Aorta (tissue), 5 donors: ENCODE results near the gene FRYL. TPM values are rescaled to one million over a fixed set of nuclear protein-coding genes. Genes with fewer than 3 reads are reported as not detected.
"Not testable (repeated sequence)": the region's sequence is repeated elsewhere in the genome, so short reads cannot be mapped to it uniquely, and the experiment has no call there.

Source experiments
- ATAC-seq: fragments of 200-7000 bp; cut with Tn5 transposase; one replicate; pipeline ENCODE4 v1.9.1; 2022; ENCODE audit warnings: moderate library complexity; ENCODE audit not compliant: low FRiP score
- DNase-seq, 2 donors: peaks; one replicate each; pipeline ENCODE4 v3.0.0-alpha.2; 2020
- H3K27ac ChIP-seq, 2 donors: one replicate each; pipeline ENCODE4 v1.5.1; 2013; ENCODE audit warnings: low read length in 2 of 2, mild to moderate bottlenecking in 2 of 2, moderate library complexity in 2 of 2, control low read depth in 1 of 2, inconsistent platforms in 1 of 2, low read depth in 1 of 2
- H3K27me3 ChIP-seq, 2 donors: one replicate each; pipeline ENCODE4 v1.6.1; 2013; ENCODE audit warnings: control low read depth in 1 of 2, low read length in 1 of 2, mild to moderate bottlenecking in 1 of 2, moderate library complexity in 1 of 2; ENCODE audit not compliant: insufficient read depth in 2 of 2, control insufficient read depth in 1 of 2
- H3K36me3 ChIP-seq, 2 donors: one replicate each; pipeline ENCODE4 v1.6.1; 2013; ENCODE audit warnings: control low read depth in 1 of 2, low read length in 1 of 2, mild to moderate bottlenecking in 1 of 2; ENCODE audit not compliant: insufficient read depth in 2 of 2, control insufficient read depth in 1 of 2
- H3K4me1 ChIP-seq, 2 donors: one replicate each; pipeline ENCODE4 v1.6.1; 2013; ENCODE audit warnings: low read length in 2 of 2, control low read depth in 1 of 2, mild to moderate bottlenecking in 1 of 2, moderate library complexity in 1 of 2; ENCODE audit not compliant: insufficient read depth in 2 of 2, control insufficient read depth in 1 of 2
- H3K4me3 ChIP-seq, 2 donors: one replicate each; pipeline ENCODE4 v1.5.1; 2013; ENCODE audit warnings: low read length in 2 of 2, control low read depth in 1 of 2, mild to moderate bottlenecking in 1 of 2
- H3K9me3 ChIP-seq: one replicate; pipeline ENCODE4 v1.6.1; 2013; ENCODE audit warnings: mild to moderate bottlenecking, low read length; ENCODE audit not compliant: control insufficient read depth
- WGBS, 2 donors: extraction: QIAGEN DNeasy Blood & Tissue Kit; methylation state at CpG; one replicate each; pipeline ENCODE4 v1.1.7; 2013; 5-methylcytosine and 5-hydroxymethylcytosine counted together
- intact Hi-C, 2 donors: fragments of 100-400 bp; cut with DNase I; formaldehyde crosslinking; loops; one replicate each; pipeline versions ENCODE4 v1.14.2 to v1.15.0; 2022
- polyA plus RNA-seq, 2 donors: library from polyadenylated mRNA; stranded (reverse); fragments of 200-250 nt; gene quantifications; one replicate each; pipeline ENCODE4 v1.2.3, GENCODE V29; 2013
- total RNA-seq, 2 donors: library from RNA; stranded (reverse); fragmentation: NEBNext Ultra II Directional; extraction: Animal tissue kit (Norgen Biotek cat#: 25700); gene quantifications; one replicate each; pipeline ENCODE4 v1.2.1, GENCODE V29; 2021
- donor health status: healthy with polysubstance abuse.
- donor health status: Bipolar disorder and iron deficiency.
- donor health status: DM: no; HTN: no; CAD: no.
- donor health status: DM: no; HTN: no; CAD: no.
- donor health status: DM: yes; HTN: yes; CAD: no.

FRYL gene
- total and polyA plus RNA-seq, 4 donors, result 12.8 to 141 (median 85.7) TPM

DNA sequence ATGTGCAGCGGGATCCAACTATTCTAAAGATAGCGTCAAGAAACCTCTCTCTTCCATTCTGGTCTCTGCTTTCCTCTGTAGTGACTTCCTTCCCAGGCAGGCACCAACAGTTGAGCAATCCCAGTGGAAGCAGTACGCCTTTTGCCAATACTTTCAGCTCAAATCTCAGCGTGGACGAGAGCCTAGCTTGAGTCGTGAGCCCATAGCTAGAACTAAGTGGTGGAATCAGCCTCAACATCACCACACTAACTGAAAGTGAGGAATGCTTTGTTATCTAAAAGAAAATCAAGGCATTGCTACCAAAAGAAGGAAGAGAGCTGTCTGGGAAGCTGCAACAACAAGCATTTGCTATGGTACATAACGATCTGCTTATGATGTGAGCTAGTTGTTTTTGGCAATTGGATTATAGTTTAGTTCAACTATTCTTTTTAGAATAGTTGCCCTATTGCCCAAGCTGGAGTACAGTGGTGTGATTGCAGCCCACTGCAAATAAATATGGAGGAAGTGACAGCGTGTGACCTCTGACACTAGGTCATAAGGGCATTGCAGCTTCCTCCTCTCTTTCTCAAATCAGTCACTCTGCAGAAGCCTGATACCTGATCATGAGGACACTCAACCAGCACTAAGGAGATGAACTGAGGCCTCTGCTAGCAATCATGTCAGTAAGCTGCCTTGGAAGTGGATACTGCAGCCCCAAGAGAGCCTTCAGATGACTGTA lies 24.7 kb upstream of the FRYL start:
- DNase-seq (no peak), ATAC-seq (no peak)
- WGBS, 2 donors, result 28 to 39% methylated on average over 8 of the region's 8 CpGs
- Histone ChIP-seq H3K27ac (peak overlapping the region; percentile 67 to 88), H3K4me3 (no peak overlapping the region), H3K4me1 (peaks cover 0 to 6% of the 10 kb centered on the region in 2 donors), H3K9me3 (no peaks in the 10 kb centered on the region), H3K27me3 (no peaks in the 10 kb centered on the region), H3K36me3 (no peaks in the 10 kb centered on the region)
- intact Hi-C loops, result loop anchor here in 1 of 2 donors (10.0 kb wide), 1 partner anchor 100 kb away; the partner anchor contains the start of gene OCIAD2

DNA sequence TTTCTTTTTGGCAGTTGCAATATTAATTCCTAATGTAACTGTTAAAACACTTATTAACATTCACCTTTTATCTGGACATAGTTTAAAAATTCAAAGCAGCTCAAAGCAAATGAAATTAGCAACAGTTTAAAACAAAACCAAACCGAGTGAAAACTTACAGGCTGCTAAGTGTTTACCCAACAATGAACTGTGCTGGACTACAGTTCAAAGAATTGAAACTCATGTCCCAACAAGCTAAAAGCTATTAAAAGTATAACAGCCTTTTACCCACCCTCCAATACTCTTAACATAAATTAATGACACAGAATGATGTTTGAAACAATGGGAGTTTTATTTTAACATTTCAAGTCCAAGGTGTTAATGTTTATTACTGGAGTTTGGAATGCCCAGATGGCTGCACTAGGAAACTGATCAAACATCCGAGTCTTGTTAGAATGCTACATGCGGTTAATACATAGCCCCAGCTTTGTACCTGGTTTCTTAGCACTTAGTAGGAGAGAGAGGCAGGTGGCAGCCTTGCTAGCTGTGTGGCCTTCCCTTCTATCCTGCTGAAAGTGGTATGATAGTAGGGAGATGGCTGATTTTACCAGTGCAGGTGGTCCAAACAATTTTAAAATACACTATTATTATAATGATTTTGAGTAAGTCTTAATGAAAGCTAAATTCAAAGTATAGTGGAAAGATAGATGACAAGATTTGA lies 21.1 kb upstream of the FRYL start:
- Histone ChIP-seq H3K27me3 (no peaks in the 10 kb centered on the region), H3K9me3 (no peaks in the 10 kb centered on the region), H3K4me3 (no peak overlapping the region), H3K4me1 (peaks cover 3 to 6% of the 10 kb centered on the region in 2 donors), H3K36me3 (no peaks in the 10 kb centered on the region), H3K27ac (peak overlapping the region; percentile 15 to 87)
- WGBS, 2 donors, result 39 to 44% methylated on average over 3 of the region's 3 CpGs
- DNase-seq (no peak), ATAC-seq (no peak)
- intact Hi-C loops, result loop anchor here in 1 of 2 donors (2.0 to 10.0 kb wide), 2 partner anchors 20 to 104 kb away; partner anchors contain the start of genes FRYL and OCIAD2

DNA sequence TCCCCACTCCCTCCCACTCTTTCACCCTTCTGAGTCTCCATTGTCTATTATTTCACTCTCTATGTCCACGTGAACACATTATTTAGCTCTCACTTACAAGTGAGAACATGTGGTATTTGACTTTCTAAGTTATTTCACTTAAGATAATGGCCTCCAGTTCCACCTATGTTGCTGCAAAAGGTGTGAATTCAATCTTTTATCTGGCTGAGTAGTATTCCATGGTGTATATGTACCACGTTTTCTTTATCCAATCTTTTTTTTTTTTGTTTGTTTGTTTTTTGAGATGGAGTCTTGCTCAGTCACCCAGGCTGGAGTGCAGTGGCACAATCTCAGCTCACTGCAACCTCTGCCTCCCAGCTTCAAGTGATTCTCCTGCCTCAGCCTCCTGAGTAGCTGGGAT lies 20.1 kb upstream of the FRYL start:
- H3K4me1 ChIP-seq, H3K9me3 ChIP-seq, H3K36me3 ChIP-seq, H3K27ac ChIP-seq, ATAC-seq, DNase-seq, H3K27me3 ChIP-seq, H3K4me3 ChIP-seq: not testable (repeated sequence)
- 94 to 96% methylated on average over 2 of the region's 2 CpGs for WGBS, 2 donors
- intact Hi-C loops, result loop anchor here in 1 of 2 donors (2.0 to 10.0 kb wide), 2 partner anchors 19 to 105 kb away; partner anchors contain the start of genes FRYL and OCIAD2

DNA sequence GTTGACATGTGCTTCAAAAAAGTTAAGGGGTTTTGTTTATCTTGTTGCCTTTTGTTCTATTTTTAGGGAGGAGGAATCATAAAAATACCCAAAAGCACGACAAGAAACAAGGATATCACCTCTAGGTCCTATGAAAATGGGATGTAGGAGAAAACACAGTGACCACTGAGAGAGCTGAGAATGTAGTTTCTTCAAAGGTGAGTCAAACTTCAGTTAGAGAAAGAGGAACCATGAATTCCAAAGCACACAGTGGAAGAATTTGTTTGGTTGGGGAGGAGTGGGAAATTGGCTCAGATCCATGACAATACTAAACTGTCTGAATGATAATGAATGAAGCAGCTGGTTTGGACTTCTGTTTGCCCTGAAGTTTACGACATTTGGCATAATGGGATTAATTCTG lies 19.1 kb upstream of the FRYL start:
- ATAC-seq, result no peak
- intact Hi-C loops, result no loop called here
- H3K27ac ChIP-seq, result peak overlapping the region in 1 of 2 donors; percentile 78

DNA sequence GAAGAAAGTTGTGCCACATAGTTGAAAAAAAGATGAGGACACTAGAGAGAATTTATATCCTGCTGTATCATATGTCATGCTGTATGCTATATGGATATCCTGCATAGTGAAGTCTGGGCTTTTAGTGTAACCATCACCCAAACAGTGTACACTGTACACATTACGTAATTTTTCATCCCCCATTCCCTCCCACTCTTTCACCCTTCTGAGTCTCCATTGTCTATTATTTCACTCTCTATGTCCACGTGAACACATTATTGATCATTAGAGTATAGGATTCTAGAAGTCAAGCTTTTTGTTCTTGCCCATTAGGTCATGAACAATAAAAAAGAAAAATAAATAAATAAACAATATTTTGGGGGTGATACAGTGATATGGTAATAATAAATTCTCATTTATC lies 18.0 kb upstream of the FRYL start:
- WGBS, 2 donors, result 87 to 94% methylated on average over 2 of the region's 2 CpGs
- no peaks in the 10 kb centered on the region for H3K36me3 ChIP-seq
- H3K9me3 ChIP-seq, result no peaks in the 10 kb centered on the region
- H3K4me3 ChIP-seq, result no peak overlapping the region
- H3K27me3 ChIP-seq, result no peaks in the 10 kb centered on the region
- ATAC-seq (no peak), DNase-seq (no peak)
- peaks cover 2 to 3% of the 10 kb centered on the region in 2 donors for H3K4me1 ChIP-seq
- H3K27ac ChIP-seq, result no peak overlapping the region
- intact Hi-C loops, result no loop called here

More for the DNA sequence above, 19.1 kb upstream of the FRYL start:
- Histone ChIP-seq H3K4me3 (no peak overlapping the region), H3K4me1 (peaks cover 2 to 3% of the 10 kb centered on the region in 2 donors), H3K9me3 (no peaks in the 10 kb centered on the region), H3K27me3 (no peaks in the 10 kb centered on the region), H3K36me3 (no peaks in the 10 kb centered on the region)
- 47 to 48% methylated on average over 2 of the region's 2 CpGs for WGBS, 2 donors
- DNase-seq, result no peak

DNA sequence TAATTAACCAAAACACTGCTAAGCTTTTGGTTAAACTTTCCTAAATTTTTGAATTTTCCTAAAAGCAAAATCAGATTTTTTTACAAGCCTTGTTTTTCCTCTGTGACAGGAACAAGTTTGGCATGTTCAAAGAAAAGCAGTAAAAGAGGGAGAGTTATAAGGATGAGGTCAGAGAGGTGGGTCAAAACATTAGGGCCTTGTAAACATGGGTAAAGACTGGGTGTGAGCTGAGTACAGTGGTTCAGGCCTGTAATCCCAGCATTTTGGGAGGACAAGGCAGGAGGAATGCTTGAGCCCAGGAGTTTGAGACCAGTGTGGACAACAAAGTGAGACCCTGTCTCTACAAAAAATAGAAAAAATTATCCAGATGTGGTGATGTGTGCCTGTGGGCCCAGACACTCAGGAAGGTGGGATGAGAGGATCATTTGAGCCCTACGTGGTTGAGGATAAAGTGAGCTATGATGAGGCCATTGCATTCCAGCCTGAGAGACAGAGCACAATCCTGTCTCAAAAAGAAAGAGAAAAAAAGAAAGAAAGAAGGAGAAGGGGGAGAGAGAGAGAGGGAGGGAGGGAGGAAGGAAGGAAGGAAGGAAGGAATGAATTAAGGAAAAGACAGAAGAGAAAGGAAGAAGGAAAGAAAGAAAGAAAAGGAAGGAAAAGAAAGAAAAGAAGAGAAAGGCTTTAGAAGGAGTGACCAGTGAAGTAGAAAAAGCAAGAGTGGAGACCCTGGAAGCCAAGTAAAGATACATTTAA lies 17.0 kb upstream of the FRYL start:
- DNase-seq (no peak), ATAC-seq (no peak)
- no peak overlapping the region for H3K4me3 ChIP-seq
- 71 to 91% methylated on average over 1 of the region's 1 CpG for WGBS, 2 donors
- peaks cover 3 to 4% of the 10 kb centered on the region in 2 donors for H3K4me1 ChIP-seq
- no peak overlapping the region for H3K27ac ChIP-seq
- intact Hi-C loops, result no loop called here
- no peaks in the 10 kb centered on the region for H3K27me3 ChIP-seq
- H3K9me3 ChIP-seq, result no peaks in the 10 kb centered on the region
- no peaks in the 10 kb centered on the region for H3K36me3 ChIP-seq

GRCh38 chr4:48796191-48796926 lies 16.3 kb upstream of the FRYL start:
- Histone ChIP-seq H3K27me3 (no peaks in the 10 kb centered on the region), H3K4me3 (no peak overlapping the region), H3K4me1 (peaks cover 3 to 4% of the 10 kb centered on the region in 2 donors), H3K27ac (no peak overlapping the region), H3K36me3 (no peaks in the 10 kb centered on the region), H3K9me3 (no peaks in the 10 kb centered on the region)
- whole genome bisulfite sequencing, 2 donors, result 72 to 83% methylated on average over 2 of the region's 2 CpGs
- no peak for ATAC-seq
- intact Hi-C loops, result no loop called here
- no peak for DNase-seq

GRCh38 chr4:48795108-48795507 lies 15.0 kb upstream of the FRYL start:
- intact Hi-C loops, result no loop called here
- Histone ChIP-seq H3K27ac (no peak overlapping the region), H3K4me3 (no peak overlapping the region), H3K36me3 (no peaks in the 10 kb centered on the region), H3K4me1 (peaks cover 5 to 9% of the 10 kb centered on the region in 2 donors), H3K27me3 (no peaks in the 10 kb centered on the region), H3K9me3 (no peaks in the 10 kb centered on the region)
- 94 to 99% methylated on average over 3 of the region's 3 CpGs for WGBS, 2 donors
- no peak for ATAC-seq
- DNase-seq, result no peak
